Upper lobe of left lung (tissue), 4 donors: ENCODE results near the gene LMF2.

Source experiments
- POLR2A ChIP-seq, 4 donors: fragments of 450-650 bp; IDR thresholded peaks; one replicate each; pipeline ENCODE4 v1.5.1; 2016 to 2017; ENCODE audit warnings: antibody characterized with exemption in 4 of 4, mild to moderate bottlenecking in 2 of 4
- POLR2AphosphoS5 ChIP-seq, 2 donors: sonication (generic); formaldehyde crosslinking; IDR thresholded peaks; one replicate each; pipeline ENCODE4 v1.5.1; 2017; ENCODE audit warnings: antibody characterized with exemption in 2 of 2
- TF ChIP-seq, protein P1 (sequence below), 6 experiments: fragments of 450-650 bp in 4 of 6; fragments of 200-600 bp in 2 of 6; sonication (generic) in 2 of 6; IDR thresholded peaks; one replicate each; pipeline ENCODE4 v1.5.1; 2016 to 2019; ENCODE audit warnings: antibody characterized with exemption in 6 of 6

DNA sequence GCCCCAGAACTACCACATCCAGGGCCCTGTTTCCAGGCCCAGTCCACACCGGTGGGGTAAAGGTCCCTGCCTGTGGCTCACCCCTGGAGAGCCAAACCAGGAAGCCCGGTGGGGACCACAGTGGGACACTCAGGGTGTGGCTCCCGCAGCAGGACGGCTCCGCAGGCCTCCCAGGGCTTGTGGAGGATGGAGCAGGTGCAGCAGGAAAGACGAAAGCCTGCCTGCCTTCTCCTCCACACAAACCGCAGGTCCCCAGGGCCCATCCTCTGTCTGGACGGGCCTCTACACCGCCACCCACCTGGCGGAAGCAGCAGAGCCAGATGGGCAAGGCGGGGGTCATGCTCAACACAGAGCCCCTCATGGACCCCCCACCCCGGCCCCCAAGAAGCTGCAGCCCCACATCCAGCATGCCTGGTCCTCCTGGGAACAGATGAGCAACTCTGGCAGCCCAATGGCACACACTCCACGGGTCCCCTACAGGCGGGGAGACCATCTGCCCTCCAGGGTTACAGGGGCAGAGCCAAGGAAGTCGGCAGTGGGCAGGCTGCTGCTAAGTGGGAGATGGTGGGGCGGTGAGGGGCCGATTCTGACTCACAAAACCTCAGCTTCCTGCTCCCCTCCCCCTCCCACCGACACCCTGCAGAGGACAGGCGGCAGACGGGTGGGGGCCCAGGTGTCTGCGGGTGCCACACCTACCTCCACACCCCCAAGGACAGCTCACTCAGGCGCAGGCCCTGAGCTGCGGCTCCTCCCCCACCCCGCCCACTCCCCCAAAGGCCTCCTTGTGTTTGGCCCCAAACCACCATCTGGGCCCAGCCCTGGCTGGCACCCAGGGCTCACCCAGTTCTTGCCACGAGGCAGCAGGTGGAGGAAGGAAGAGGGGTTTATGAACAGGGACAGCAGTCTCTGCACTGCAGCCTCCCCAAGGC is 37.9 kb downstream of the LMF2 start:
- peak in 1 of 2 donors; percentile 29 for TF ChIP-seq POLR2AphosphoS5 (IDR thresholded peaks at IDR 0.05)
- TF ChIP-seq, protein P1, sequence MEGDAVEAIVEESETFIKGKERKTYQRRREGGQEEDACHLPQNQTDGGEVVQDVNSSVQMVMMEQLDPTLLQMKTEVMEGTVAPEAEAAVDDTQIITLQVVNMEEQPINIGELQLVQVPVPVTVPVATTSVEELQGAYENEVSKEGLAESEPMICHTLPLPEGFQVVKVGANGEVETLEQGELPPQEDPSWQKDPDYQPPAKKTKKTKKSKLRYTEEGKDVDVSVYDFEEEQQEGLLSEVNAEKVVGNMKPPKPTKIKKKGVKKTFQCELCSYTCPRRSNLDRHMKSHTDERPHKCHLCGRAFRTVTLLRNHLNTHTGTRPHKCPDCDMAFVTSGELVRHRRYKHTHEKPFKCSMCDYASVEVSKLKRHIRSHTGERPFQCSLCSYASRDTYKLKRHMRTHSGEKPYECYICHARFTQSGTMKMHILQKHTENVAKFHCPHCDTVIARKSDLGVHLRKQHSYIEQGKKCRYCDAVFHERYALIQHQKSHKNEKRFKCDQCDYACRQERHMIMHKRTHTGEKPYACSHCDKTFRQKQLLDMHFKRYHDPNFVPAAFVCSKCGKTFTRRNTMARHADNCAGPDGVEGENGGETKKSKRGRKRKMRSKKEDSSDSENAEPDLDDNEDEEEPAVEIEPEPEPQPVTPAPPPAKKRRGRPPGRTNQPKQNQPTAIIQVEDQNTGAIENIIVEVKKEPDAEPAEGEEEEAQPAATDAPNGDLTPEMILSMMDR (IDR thresholded peaks at IDR 0.05): no peak
- peak in 1 of 4 donors; percentile 19 for TF ChIP-seq POLR2A (IDR thresholded peaks at IDR 0.05)
